ENCODE measurements around the gene DDR2.

DDR2 gene

DNA sequence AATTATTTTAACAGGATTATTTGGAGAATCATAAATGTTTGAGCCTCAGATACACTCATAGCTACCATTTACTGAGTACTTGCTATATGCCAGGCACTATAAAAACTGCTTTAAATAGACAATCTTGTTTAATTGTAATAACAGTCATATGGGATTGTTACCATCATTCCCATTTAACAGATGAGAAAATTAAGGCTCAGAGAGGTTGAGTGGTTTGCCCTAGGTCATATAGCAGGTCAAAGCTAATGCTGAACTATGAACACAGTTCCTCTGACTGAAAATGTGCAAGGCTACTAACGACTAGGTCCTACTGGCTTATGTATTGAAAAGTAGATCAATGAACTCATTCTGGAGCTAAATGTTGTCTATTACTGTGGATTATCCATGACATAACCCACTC is 63.4 kb downstream of the DDR2 start:
- Histone ChIP-seq H3K4me3 (ENCODE audit: low read depth, low read length) (no peak overlapping the region), H3K27me3 (replicated peaks) (no peaks in the 10 kb centered on the region), H3K36me3 (replicated peaks) (no peaks in the 10 kb centered on the region), H3K27ac (no peak overlapping the region)
- DNase-seq, result no peak
- in situ Hi-C loops (cut with HindIII; ENCODE audit: low pct_ligation_motif_present, low sequenced_read_pairs), result no loop called here
- TF ChIP-seq, protein P1, sequence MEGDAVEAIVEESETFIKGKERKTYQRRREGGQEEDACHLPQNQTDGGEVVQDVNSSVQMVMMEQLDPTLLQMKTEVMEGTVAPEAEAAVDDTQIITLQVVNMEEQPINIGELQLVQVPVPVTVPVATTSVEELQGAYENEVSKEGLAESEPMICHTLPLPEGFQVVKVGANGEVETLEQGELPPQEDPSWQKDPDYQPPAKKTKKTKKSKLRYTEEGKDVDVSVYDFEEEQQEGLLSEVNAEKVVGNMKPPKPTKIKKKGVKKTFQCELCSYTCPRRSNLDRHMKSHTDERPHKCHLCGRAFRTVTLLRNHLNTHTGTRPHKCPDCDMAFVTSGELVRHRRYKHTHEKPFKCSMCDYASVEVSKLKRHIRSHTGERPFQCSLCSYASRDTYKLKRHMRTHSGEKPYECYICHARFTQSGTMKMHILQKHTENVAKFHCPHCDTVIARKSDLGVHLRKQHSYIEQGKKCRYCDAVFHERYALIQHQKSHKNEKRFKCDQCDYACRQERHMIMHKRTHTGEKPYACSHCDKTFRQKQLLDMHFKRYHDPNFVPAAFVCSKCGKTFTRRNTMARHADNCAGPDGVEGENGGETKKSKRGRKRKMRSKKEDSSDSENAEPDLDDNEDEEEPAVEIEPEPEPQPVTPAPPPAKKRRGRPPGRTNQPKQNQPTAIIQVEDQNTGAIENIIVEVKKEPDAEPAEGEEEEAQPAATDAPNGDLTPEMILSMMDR (IDR thresholded peaks at IDR 0.05; ENCODE audit: low read depth, low read length, missing control alignments), result no peak

DNA sequence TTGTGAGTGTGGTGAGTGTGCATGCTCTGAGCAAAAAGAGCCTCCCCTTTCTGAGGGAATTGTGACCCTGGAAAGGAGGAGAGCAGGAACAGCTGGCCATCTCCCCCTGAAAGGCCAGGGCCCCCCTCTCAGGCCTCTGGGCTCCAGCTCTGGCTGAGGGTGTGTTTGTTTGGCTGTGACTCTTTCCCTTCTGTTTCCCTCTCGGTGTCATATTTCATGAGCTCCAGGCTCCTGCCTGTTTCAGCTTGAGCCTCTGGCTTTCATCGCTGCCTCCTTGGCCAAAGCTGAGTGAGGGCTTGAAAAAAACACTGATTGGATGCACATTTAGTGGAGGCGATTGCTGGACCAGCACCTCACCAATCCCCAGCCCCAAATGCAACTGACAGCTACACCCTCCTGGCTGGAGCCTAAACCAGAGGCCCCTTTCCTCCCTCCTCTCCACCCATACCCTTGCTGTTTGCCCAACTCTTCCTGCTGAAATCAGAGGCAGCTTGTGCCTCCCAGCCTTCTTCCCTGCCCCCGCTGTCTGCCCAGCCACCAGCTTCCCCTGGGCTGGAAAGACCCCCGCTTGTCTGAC is 64.1 kb downstream of the DDR2 start:
- DNase-seq, result peak; percentile 78
- in situ Hi-C loops (cut with HindIII; ENCODE audit: low pct_ligation_motif_present, low sequenced_read_pairs), result no loop called here
- H3K4me3 ChIP-seq (ENCODE audit: low read depth, low read length), result no peak overlapping the region
- no peaks in the 10 kb centered on the region for H3K27me3 ChIP-seq (replicated peaks)
- no peaks in the 10 kb centered on the region for H3K36me3 ChIP-seq (replicated peaks)
- TF ChIP-seq, protein P1 (IDR thresholded peaks at IDR 0.05; ENCODE audit: low read depth, low read length, missing control alignments), result no peak
- no peak overlapping the region for H3K27ac ChIP-seq

DNA sequence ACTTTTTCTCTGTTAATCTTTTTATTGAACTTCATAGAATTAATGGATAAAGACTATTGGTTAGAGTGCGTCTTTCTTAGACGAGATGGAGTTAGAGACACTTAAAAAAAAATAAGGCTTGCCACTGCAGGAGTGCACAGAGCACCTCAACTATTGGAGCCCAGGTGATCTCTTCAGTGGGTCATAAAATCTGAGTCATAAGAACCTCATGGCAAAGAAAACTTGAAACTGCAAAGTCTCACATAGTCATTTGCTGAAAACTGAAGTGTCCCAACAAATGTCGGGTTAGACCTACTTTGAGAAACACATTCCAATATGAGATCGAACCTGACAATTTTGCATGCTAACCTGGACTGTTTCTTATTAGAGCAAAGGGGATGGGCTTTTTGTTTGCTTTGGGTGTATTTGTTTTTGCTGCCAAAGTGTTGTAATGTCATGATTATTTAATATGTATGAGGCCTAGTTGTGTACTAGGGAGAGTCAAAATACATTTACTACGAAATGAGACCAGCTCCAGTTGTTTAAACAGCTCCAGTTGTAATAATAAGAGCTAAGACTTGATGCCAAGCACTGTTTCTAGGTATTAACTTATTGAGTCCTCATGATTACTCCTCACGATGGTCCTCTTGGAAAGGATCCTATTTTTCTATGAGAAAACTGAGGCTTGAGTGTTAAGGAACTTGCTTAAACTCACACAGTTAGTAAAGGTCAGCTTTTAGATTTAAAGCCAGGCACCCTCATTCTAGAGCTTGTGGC is 65.1 kb downstream of the DDR2 start:
- Histone ChIP-seq H3K36me3 (replicated peaks) (no peaks in the 10 kb centered on the region), H3K4me3 (ENCODE audit: low read depth, low read length) (no peak overlapping the region), H3K27ac (no peak overlapping the region), H3K27me3 (replicated peaks) (no peaks in the 10 kb centered on the region)
- in situ Hi-C loops (cut with HindIII; ENCODE audit: low pct_ligation_motif_present, low sequenced_read_pairs), result no loop called here
- TF ChIP-seq, protein P1 (IDR thresholded peaks at IDR 0.05; ENCODE audit: low read depth, low read length, missing control alignments), result no peak
- no peak for DNase-seq

DNA sequence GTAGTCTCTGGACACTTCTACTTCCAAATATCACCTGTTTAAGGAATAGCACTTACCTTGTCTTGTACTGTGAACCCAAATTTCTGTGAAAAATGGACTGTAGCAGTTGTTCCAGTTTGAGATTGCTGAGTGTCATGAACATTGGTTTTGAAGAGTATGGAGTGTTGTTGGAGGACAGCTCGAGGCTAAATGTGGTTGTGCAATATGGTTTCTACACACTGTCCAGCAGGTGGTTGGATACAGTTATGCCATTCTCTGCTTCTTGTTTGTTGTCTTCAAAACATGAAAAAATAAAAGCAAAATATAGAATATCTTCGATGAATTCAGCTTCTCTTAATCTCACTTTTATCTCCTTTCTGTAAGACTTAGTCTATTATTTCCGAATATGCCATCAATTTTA is 67.1 kb downstream of the DDR2 start:
- no peak overlapping the region for H3K27ac ChIP-seq
- H3K36me3 ChIP-seq (replicated peaks), result no peaks in the 10 kb centered on the region
- in situ Hi-C loops (cut with HindIII; ENCODE audit: low pct_ligation_motif_present, low sequenced_read_pairs), result no loop called here
- TF ChIP-seq, protein P1 (IDR thresholded peaks at IDR 0.05; ENCODE audit: low read depth, low read length, missing control alignments), result no peak
- no peak for DNase-seq
- H3K4me3 ChIP-seq (ENCODE audit: low read depth, low read length), result no peak overlapping the region
- no peaks in the 10 kb centered on the region for H3K27me3 ChIP-seq (replicated peaks)

DNA sequence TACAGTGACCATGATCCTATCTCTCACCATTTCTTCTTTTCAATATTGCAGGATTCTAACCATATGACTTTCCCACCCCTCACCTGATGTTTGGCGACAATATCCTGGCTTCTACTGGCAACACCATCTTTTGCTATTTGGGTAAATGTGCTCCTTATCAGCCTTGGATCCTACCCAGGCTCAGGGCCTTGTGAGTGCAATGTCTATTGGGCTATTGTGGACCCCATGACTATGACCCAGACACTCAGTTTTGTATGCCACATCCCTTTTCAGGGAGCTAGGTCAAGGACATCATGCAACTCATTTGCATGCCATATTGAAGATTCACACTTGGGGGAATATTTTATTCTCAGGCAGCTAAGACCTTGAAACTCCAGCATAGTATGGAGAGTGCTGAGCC is 67.9 kb downstream of the DDR2 start:
- Histone ChIP-seq H3K4me3 (ENCODE audit: low read depth, low read length) (no peak overlapping the region), H3K36me3 (replicated peaks) (no peaks in the 10 kb centered on the region), H3K27ac (no peak overlapping the region), H3K27me3 (replicated peaks) (no peaks in the 10 kb centered on the region)
- no peak for DNase-seq
- in situ Hi-C loops (cut with HindIII; ENCODE audit: low pct_ligation_motif_present, low sequenced_read_pairs), result no loop called here
- TF ChIP-seq, protein P1 (IDR thresholded peaks at IDR 0.05; ENCODE audit: low read depth, low read length, missing control alignments), result no peak
